Activated naive CD8-positive, alpha-beta T cell (primary cell): ENCODE measurements around the gene PMPCB.

Experiments
- H3K27ac Mint-ChIP-seq: one replicate; pipeline ENCODE4 v1.8.0; 2021; ENCODE audit warnings: mixed read lengths
- H3K27me3 Mint-ChIP-seq: one replicate; pipeline ENCODE4 v1.8.0; 2021; ENCODE audit warnings: mixed read lengths
- H3K36me3 Mint-ChIP-seq: one replicate; pipeline ENCODE4 v1.8.0; 2021; ENCODE audit warnings: mixed read lengths
- H3K4me1 Mint-ChIP-seq: one replicate; pipeline ENCODE4 v1.8.0; 2021; ENCODE audit warnings: low read depth, mixed read lengths
- H3K4me3 Mint-ChIP-seq: one replicate; pipeline ENCODE4 v1.8.0; 2021; ENCODE audit warnings: mild to moderate bottlenecking, mixed read lengths
- H3K9me3 Mint-ChIP-seq: one replicate; pipeline ENCODE4 v1.8.0; 2021; ENCODE audit warnings: low read depth, mixed read lengths

Gene PMPCB

DNA sequence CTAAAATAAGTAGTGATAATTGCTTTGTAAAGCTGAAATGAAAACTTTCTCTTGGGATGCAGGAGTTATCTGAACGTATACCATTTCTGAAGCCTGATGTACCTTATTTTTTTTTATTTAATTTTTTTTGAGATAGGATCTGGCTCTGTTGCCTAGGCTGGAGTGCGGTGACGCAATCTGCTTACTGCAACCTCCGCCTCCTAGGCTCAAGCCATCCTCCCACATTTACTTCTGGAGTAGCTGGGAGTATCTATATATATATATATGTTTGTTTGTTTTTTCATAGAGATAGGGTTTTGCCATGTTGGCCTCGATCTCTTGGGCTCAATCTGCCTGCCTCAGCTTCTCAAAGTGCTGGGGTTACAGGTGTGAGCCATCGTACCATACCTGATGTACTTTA lies 2.4 kb downstream of the PMPCB start:
- Mint-ChIP-seq H3K36me3 (peaks cover 6% of the 10 kb centered on the region), H3K27me3 (no peaks in the 10 kb centered on the region), H3K4me3 (no peak overlapping the region), H3K4me1 (peaks cover 54% of the 10 kb centered on the region), H3K27ac (no peak overlapping the region), H3K9me3 (no peaks in the 10 kb centered on the region)

DNA sequence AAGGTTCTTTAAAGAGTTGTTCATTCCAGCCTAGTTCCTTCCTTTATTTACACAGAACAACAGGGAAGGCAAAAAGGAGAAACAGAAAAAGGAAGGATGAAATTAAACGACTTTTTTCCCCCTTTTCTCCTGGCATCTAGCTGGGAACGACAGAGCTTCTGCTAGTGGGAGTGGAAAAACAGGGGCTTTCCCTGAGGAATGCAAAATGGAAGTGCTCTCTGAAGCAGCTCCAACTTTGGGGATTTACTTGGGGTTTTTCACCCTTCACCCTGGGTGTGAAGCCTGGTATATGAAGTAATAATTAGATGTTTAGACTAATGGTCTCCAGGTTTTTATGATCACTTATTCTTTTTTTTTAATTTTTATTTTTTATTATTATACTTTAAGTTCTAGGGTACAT lies 4.2 kb downstream of the PMPCB start:
- Mint-ChIP-seq H3K27ac (no peak overlapping the region), H3K9me3 (no peaks in the 10 kb centered on the region), H3K4me1 (peaks cover 59% of the 10 kb centered on the region), H3K36me3 (peaks cover 8% of the 10 kb centered on the region), H3K27me3 (no peaks in the 10 kb centered on the region), H3K4me3 (no peak overlapping the region)

DNA sequence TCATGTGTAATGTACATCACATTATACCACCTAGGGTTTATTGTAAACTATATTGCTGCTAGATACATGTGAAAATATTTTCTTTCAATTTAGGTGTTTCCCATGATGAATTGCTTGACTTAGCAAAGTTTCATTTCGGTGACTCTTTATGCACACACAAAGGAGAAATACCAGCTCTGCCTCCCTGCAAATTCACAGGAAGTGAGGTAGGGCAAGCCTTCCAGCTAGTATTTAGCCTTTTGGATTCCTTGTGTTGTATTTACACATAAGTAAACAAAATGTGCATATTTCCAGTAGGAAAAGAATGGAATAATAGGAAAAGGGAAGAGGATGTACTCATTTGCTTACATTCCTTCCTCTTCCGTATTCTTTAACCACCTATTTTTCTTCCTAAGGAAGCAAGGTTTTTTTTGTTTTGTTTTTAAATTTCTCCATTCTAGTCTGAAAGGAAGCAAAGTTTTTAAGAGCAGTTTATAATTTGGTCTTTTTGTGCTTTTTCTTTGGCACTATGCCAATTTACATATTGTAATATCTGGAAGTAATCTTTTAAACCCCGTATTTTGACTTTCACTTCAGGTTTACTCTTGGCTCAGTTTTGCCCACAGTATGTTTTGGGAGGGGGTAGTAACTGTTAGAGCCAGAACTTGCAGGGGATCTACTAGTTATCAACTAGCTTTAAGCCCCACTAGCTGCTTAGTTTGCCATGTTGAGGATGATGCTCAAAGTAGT lies 10.4 kb downstream of the PMPCB start:
- peak overlapping the region; percentile 72 for H3K27ac Mint-ChIP-seq
- peaks cover 6% of the 10 kb centered on the region for H3K36me3 Mint-ChIP-seq

DNA sequence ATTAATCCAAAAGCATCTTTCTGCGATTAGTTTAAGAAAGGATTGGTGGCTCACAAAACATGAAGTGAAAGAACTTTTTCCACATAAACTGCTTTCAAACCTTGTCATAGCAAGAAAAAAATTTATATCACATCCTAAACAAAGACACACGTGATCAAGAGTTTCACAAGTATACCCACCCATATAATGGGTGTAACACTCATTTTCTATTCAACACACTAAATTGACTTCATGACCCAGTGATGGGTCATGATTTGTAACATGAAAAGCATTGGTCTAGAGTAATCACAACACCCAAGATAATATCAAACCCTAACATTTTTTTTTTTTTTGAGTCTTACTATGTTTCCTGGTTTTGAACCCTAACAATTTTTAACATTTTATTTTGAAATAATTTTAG lies 17.6 kb downstream of the PMPCB start:
- Mint-ChIP-seq H3K27ac (peak overlapping the region; percentile 35), H3K4me1 (peaks cover 13% of the 10 kb centered on the region), H3K4me3 (no peak overlapping the region), H3K36me3 (peaks cover 2% of the 10 kb centered on the region), H3K27me3 (no peaks in the 10 kb centered on the region), H3K9me3 (no peaks in the 10 kb centered on the region)

More for the DNA sequence above, 10.4 kb downstream of the PMPCB start:
- no peak overlapping the region for H3K4me3 Mint-ChIP-seq
- peaks cover 32% of the 10 kb centered on the region for H3K4me1 Mint-ChIP-seq
- H3K9me3 Mint-ChIP-seq: no peaks in the 10 kb centered on the region
- H3K27me3 Mint-ChIP-seq: no peaks in the 10 kb centered on the region

DNA sequence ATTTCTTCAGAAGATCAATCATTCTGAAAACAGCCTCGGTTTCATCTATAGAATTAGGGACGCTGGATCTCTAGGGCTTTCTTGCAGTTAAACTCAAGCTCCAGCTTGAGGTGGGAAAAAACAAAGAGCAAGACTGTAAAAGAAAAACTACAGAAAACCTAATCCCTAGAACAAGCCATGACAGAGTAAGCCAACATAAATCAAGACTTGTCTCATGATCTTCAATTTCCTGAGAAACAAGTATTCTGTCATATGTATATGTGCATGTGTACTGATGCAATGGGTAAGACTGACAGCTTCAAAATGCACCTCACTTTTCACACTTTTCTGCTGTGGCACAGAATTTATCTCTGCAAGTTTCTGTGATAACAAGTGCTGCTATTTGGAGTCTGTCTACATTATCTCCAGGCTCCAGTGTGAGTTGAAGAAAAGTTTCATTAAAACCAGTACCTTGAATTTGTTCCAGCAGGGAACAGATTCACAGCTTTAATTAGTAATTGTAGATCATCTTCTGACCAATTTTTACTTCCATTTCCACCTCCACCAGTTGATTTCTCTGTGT lies 19.2 kb downstream of the PMPCB start:
- Mint-ChIP-seq H3K4me1 (peaks cover 9% of the 10 kb centered on the region), H3K9me3 (no peaks in the 10 kb centered on the region), H3K27me3 (no peaks in the 10 kb centered on the region), H3K27ac (peak overlapping the region; percentile 6), H3K4me3 (no peak overlapping the region), H3K36me3 (peaks cover 2% of the 10 kb centered on the region)

DNA sequence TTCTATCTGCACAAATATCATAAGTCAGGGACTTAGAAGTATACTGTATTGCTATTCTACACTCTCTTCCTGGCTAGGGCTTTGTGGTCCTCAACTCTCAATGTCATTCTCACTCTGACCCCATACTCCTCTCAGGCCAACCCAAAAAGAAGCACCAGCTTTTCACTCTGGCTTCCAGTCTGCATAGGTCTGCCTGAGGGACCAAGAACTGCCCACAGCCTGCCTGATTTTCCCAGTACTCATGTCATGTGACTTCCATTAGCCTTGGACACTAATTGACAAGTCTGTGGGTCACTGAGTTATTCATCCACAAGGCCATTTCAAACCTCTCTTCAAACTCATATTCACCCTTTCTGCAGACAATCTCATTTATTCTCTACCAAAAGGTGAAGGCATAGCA lies 19.8 kb downstream of the PMPCB start:
- H3K9me3 Mint-ChIP-seq: no peaks in the 10 kb centered on the region
- H3K36me3 Mint-ChIP-seq: peaks cover 2% of the 10 kb centered on the region
- peaks cover 7% of the 10 kb centered on the region for H3K4me1 Mint-ChIP-seq
- no peaks in the 10 kb centered on the region for H3K27me3 Mint-ChIP-seq
- peak overlapping the region; percentile 0 for H3K27ac Mint-ChIP-seq
- no peak overlapping the region for H3K4me3 Mint-ChIP-seq

DNA sequence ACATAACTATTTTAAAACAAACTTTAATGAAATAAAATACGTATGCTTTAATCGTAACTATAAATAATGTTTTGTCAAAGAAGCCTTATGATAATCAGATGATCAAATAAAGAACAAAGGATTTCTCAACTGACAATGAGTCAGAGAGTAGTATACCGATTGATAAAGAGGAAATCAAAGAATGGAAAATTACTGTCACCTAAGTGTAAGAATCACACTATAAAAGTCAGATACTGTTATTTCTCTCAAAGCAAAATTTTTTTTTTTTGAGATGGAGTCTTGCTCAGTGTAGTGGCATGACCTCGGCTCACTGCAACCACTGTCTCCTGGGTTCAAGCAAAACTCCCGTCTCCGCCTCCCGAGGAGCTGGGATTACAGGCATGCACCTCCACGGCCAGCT lies 28.5 kb downstream of the PMPCB start:
- H3K36me3 Mint-ChIP-seq: no peaks in the 10 kb centered on the region
- H3K4me1 Mint-ChIP-seq: peaks cover 22% of the 10 kb centered on the region
- H3K4me3 Mint-ChIP-seq: peak overlapping the region; percentile 30
- peak overlapping the region; percentile 82 for H3K27ac Mint-ChIP-seq
- H3K27me3 Mint-ChIP-seq: no peaks in the 10 kb centered on the region
- H3K9me3 Mint-ChIP-seq: no peaks in the 10 kb centered on the region

DNA sequence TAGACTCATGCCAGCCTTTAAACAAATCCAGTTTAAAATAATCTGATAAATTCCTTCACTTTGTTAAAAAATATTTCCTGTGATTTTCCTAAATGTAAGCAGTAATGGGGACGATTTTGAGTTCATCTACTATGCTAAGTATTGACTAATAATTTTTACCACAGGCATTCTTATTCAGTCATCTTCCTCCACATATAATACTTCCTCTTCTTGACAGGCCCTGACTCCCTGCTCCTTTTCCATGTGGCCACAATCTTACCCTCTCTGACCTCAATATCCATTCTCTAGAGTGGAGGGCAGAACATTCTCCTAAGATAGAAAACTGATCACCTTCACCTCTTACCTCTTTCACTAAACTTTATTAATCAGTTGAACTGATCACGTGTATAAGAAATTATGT lies 39.5 kb downstream of the PMPCB start:
- Mint-ChIP-seq H3K36me3 (peaks cover 13% of the 10 kb centered on the region), H3K4me1 (peaks cover 28% of the 10 kb centered on the region), H3K27ac (no peak overlapping the region), H3K27me3 (no peaks in the 10 kb centered on the region), H3K4me3 (no peak overlapping the region), H3K9me3 (no peaks in the 10 kb centered on the region)

DNA sequence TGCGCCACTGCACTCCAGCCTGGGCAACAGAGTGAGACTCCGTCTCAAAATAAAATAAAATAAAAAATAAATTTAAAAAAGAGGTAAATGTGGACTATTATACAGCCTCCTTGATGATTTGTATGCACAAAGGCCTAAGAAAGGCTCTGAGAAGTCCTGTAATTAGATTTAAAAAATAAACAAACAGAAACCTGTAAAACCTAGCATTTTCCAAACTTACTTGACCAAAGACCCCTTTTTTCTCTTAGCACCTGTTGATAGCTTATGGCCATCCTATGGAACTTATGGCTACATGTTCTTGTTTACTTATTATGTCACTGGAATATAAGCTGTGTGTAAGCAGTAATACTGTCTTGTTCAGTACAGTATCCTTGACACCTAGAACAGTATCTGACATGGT lies 41.6 kb downstream of the PMPCB start:
- H3K27ac Mint-ChIP-seq: no peak overlapping the region
- H3K9me3 Mint-ChIP-seq: no peaks in the 10 kb centered on the region
- peaks cover 15% of the 10 kb centered on the region for H3K36me3 Mint-ChIP-seq
- H3K4me1 Mint-ChIP-seq: peaks cover 38% of the 10 kb centered on the region
- H3K27me3 Mint-ChIP-seq: no peaks in the 10 kb centered on the region
- H3K4me3 Mint-ChIP-seq: no peak overlapping the region

DNA sequence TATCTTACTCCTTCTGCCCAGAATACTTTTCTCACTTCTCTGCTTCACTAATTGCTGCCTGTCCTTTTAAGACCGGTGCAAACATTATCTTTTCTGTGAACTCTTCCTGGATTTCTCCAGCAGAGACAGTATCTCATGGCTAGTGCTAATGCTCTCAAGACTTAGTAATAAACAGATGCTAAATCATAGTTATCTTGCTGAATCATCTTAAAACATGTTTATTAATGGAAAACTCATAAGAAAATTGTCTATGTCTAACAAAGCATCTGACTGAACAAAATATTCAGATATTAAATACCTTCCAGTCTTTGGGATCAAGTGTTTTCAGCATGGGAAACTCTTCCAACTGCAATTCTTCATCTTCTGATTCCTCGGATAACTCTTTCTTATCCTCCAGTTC lies 44.2 kb downstream of the PMPCB start:
- Mint-ChIP-seq H3K27me3 (no peaks in the 10 kb centered on the region), H3K27ac (peak overlapping the region; percentile 50), H3K9me3 (no peaks in the 10 kb centered on the region), H3K4me1 (peaks cover 50% of the 10 kb centered on the region), H3K4me3 (peak overlapping the region; percentile 77), H3K36me3 (peaks cover 15% of the 10 kb centered on the region)

DNA sequence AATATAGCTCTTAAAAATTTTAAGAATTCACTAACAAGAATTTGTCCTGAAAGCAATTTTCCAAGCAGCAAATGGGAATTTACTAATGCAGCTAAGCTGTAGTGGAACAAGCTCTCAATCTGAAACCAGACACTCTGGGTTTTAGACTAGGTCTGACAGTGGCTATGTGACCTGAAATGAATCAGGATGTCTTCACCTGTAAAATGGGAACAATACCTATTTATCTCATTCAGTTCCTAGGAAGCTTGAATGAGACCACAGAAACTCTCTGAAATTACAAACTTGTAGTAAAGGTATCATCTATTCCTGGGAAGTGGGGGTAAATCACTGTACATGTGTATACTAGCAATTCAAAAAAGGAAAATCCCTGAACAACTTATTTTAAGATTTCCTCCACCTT lies 46.1 kb downstream of the PMPCB start:
- peak overlapping the region; percentile 99 for H3K27ac Mint-ChIP-seq
- peak overlapping the region; percentile 93 for H3K4me3 Mint-ChIP-seq
- H3K27me3 Mint-ChIP-seq: no peaks in the 10 kb centered on the region
- peaks cover 55% of the 10 kb centered on the region for H3K4me1 Mint-ChIP-seq
- H3K9me3 Mint-ChIP-seq: no peaks in the 10 kb centered on the region
- H3K36me3 Mint-ChIP-seq: peaks cover 13% of the 10 kb centered on the region

DNA sequence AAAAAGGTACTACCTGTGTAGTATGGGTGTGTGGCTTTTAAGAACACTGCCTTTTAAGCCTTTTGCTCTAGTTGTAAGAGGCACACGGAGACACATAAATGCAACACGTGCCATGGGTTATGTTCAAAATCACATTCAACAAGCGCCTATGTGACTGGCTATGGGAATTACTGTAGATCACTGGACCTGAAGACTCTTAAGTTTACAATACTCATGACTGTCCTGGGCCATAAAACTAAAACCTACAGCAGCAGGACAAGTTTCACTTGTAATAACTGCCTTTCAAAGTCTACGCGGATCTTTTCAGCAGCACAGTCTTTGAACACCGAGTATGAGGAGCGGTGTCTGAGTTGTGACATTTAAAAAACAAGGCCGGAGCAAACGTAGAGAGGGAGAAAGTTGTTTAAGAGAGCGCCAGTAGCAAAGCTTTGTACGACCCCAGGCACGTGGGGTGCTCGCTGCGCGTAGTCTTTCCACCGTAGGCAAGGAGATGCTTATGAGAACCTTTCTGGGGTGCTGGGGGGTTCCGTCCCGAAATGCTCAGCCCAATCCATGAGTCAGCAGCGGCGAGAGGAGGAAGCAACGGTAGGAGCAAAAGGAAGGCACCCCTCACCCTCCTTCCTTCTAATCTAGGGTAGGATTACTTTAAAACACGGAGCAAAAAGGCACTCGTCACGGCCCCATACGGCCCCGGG lies 46.7 kb downstream of the PMPCB start:
- Mint-ChIP-seq H3K36me3 (peaks cover 15% of the 10 kb centered on the region), H3K4me1 (peaks cover 61% of the 10 kb centered on the region), H3K27ac (peak overlapping the region; percentile 99)

DNA sequence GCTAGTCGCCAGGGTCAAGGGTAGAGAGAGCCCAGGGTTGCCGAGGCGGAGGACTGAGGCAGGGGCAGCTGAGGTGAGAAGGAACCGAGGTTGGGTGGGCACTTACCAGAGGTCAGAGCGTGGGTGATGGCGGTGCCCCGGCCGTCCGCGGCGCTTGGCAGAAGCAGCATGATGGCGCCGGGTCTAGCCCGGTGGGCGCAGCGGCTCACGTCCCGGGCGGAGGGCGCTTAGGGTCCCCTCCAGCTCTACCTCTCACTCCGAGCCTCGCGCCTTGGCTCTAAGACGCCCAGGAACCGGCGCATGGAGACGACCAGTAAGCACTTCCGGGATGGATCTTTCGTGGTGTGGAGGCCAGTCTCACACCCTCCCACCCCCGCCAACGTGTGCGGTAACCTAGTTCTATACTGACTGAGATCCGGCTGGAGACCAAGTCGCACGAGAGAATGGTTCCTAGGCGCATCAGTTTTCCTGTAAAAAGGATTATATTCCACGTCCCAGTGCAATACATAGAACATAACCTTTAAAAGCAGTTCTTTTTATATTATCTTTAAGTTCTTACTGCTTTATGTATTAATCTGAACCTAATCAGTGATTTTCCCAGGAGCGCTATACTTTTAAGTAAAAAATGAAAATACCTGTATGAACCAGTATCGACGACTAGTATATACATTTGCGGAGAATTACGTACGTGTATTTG lies 47.4 kb downstream of the PMPCB start, which contains the start of gene DNAJC2:
Gene DNAJC2 (minus strand): TSS at position 315 of the 697 bp plus-strand sequence. CDS start 145 bp downstream, at position 170.
- Mint-ChIP-seq H3K27me3 (no peaks in the 10 kb centered on the region), H3K4me3 (peak within 1 kb of the TSS; percentile 93), H3K4me1 (peaks cover 63% of the 10 kb centered on the region), H3K36me3 (peaks cover 13% of the 10 kb centered on the region), H3K27ac (peak within 1 kb of the TSS; percentile 99), H3K9me3 (no peaks in the 10 kb centered on the region)

More for the DNA sequence above, 46.7 kb downstream of the PMPCB start:
- H3K27me3 Mint-ChIP-seq: no peaks in the 10 kb centered on the region
- H3K9me3 Mint-ChIP-seq: no peaks in the 10 kb centered on the region
- H3K4me3 Mint-ChIP-seq: peak overlapping the region; percentile 93

DNA sequence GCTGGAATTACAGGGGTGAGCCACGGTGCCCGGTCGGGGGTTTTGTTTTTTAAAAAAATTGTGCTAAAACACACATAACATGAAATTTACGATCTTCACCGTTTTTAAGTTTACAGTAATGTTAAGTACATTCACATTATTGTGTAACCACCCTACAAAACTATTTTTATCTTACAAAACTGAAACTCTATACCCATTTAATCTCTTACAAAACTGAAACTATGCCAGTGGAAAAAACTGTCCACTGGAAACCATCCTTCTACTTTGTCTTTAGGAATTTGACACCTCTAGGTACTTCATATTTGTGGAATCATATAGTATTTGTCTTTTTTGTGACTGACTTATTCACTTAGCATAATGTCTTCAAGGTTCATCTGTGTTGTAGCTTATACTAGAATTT lies 49.2 kb downstream of the PMPCB start:
- H3K9me3 Mint-ChIP-seq: no peaks in the 10 kb centered on the region
- H3K27ac Mint-ChIP-seq: peak overlapping the region; percentile 61
- H3K4me3 Mint-ChIP-seq: peak overlapping the region; percentile 94
- no peaks in the 10 kb centered on the region for H3K27me3 Mint-ChIP-seq
- H3K4me1 Mint-ChIP-seq: peaks cover 63% of the 10 kb centered on the region
- peaks cover 9% of the 10 kb centered on the region for H3K36me3 Mint-ChIP-seq
